ENCODE measurements around the gene LRSAM1. TPM values are rescaled to one million over a fixed set of nuclear protein-coding genes. Genes with fewer than 3 reads are reported as not detected.

Gene LRSAM1
- total and polyA plus RNA-seq, 2 of the 8 experiments (the other 6 are each of a cell fraction or from before 2014, with no cell fraction given) = 9.7 to 18.3 TPM

DNA sequence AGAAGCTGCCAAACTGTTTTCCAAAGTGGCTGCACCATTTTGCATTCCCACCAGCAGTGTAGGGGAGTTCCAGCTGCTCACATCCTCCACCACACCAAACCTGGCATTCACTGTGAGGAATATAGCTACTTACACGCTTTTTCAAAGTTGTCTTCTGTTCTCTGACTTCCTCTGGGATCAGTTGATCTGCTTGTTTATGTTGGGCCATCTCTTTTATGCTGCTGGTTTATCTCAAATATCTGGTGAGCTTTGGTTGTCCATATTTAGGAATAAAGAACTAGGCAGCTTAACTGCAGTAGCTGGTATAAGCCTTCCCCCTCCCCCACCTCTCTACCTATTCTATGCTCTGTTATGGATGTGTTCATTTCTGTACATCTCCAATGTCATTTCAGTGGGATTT lies 35.7 kb upstream of the LRSAM1 start:
- Histone ChIP-seq H3K9me3 (ENCODE audit: insufficient read depth in 2 of 2, low read depth in 1 of 2, low read length in 1 of 2) (no peaks in the 10 kb centered on the region), H3K4ac (replicated peaks; ENCODE audit: insufficient read length, low read depth, low read length) (no peak overlapping the region), H4K20me1 (replicated peaks in 1 of 2; ENCODE audit: control insufficient read depth in 1 of 2, insufficient read depth in 2 of 2, low read length in 2 of 2) (peaks cover 2 to 4% of the 10 kb centered on the region in 2 experiments), H4K5ac (ENCODE audit: insufficient read length, low read depth, low read length) (no peak overlapping the region), H2BK5ac (ENCODE audit: low read depth, low read length) (no peak overlapping the region), H3K79me1 (ENCODE audit: low read depth, low read length) (peaks cover 2% of the 10 kb centered on the region; the same call in 1 of the 2 replicates), H2BK15ac (ENCODE audit: low read length) (no peak overlapping the region), H3K23me2 (ENCODE audit: low read depth, low read length) (0 out of 2 replicates have a peak, but pooled peaks cover 2% of the 10 kb centered on the region), H3K79me2 (ENCODE audit: control insufficient read depth in 1 of 2, insufficient read depth in 2 of 2, low read length in 2 of 2) (no peaks in the 10 kb centered on the region), H3K14ac (ENCODE audit: insufficient read length) (no peak overlapping the region), H4K8ac (ENCODE audit: extremely low read depth, insufficient read depth, low read length) (no peak overlapping the region), H4K91ac (replicated peaks; ENCODE audit: insufficient read length, low read length) (no peak overlapping the region), H3K4me1 (replicated peaks in 1 of 4; ENCODE audit: control insufficient read depth in 3 of 4, insufficient read depth in 4 of 4, low read length in 3 of 4) (peaks cover 0 to 2% (median 2%) of the 10 kb centered on the region in 4 experiments; a peak in 5 of 7 replicates), H3K36me3 (ENCODE audit: control insufficient read depth in 2 of 4, insufficient read depth in 4 of 4, low read length in 3 of 4) (no peaks in the 10 kb centered on the region), H3K23ac (ENCODE audit: insufficient read length) (no peak overlapping the region), H2BK20ac (ENCODE audit: low read length) (no peak overlapping the region), H3K4me2 (ENCODE audit: insufficient read depth in 1 of 2, low read depth in 2 of 2, low read length in 2 of 2) (no peak overlapping the region), H3K56ac (replicated peaks; ENCODE audit: insufficient read length, low read depth, low read length) (no peak overlapping the region), H2AFZ (ENCODE audit: low read length) (no peak overlapping the region), H3K27me3 (replicated peaks in 1 of 4; ENCODE audit: control insufficient read depth in 3 of 4, extremely low read depth in 1 of 4, insufficient read depth in 3 of 4, low read length in 3 of 4) (no peaks in the 10 kb centered on the region), H3K4me3 (ENCODE audit: extremely low read depth in 1 of 4, insufficient read depth in 2 of 4, low read depth in 3 of 4, low read length in 4 of 4) (no peak overlapping the region), H3K27ac (ENCODE audit: low read depth, low read length) (no peak overlapping the region), H2BK120ac (replicated peaks; ENCODE audit: low read depth, low read length) (no peak overlapping the region), H3K18ac (ENCODE audit: extremely low read depth, low read length) (no peak overlapping the region), H2AK5ac (ENCODE audit: low read depth, low read length) (no peak overlapping the region), H3K9ac (replicated peaks in 1 of 4; ENCODE audit: extremely low read depth in 1 of 4, low read depth in 3 of 4, low read length in 3 of 4) (no peak overlapping the region), H2BK12ac (ENCODE audit: low read depth, low read length) (no peak overlapping the region)
- ChIA-PET POLR2A (ENCODE audit: partially characterized antibody) (interaction anchor here (1.2 to 1.9 kb wide), 4 partner anchors 8 to 29 kb away, joined by 3 to 8 read pairs (median 4); partner anchors contain the start of gene ZNF79), CTCF (ENCODE audit: partially characterized antibody) (interaction anchor here (0.7 to 1.2 kb wide), 2 partner anchors 59 to 483 kb away, joined by 3 read pairs; no protein-coding TSS in a partner anchor)
- DNase-seq (ENCODE audit: low read depth in 1 of 2, low spot score in 2 of 2) (no peak), FAIRE-seq (no peak)
- no peak for TF ChIP-seq RXRA (IDR thresholded peaks at IDR 0.05; ENCODE audit: insufficient read depth, low read depth, low read length)
- TF ChIP-seq SRF (IDR thresholded peaks at IDR 0.05; ENCODE audit: low read depth, low read length) = no peak
- TF ChIP-seq SP2 (IDR thresholded peaks at IDR 0.05; ENCODE audit: low read length) = no peak
- no peak for TF ChIP-seq TAF1 (IDR thresholded peaks at IDR 0.05; ENCODE audit: low read depth, low read length)
- no peak for TF ChIP-seq BACH1 (IDR thresholded peaks at IDR 0.05; ENCODE audit: low read length)
- no peak for TF ChIP-seq HDAC6 (IDR thresholded peaks at IDR 0.05; ENCODE audit: low read depth, low read length)
- no peak for TF ChIP-seq RFX5 (IDR thresholded peaks at IDR 0.05; ENCODE audit: borderline replicate concordance, low read depth, low read length)
- TF ChIP-seq CBX5 (IDR thresholded peaks at IDR 0.05; ENCODE audit: low read depth, low read length) = no peak
- no peak for TF ChIP-seq HDAC2 (IDR thresholded peaks at IDR 0.05; ENCODE audit: borderline replicate concordance in 1 of 2, low read depth in 2 of 2, low read length in 2 of 2)
- TF ChIP-seq SIX5 (IDR thresholded peaks at IDR 0.05; ENCODE audit: low read depth, low read length) = no peak
- TF ChIP-seq MAFK (IDR thresholded peaks at IDR 0.05; ENCODE audit: low read depth, low read length) = no peak
- TF ChIP-seq CBX8 (IDR thresholded peaks at IDR 0.05; ENCODE audit: borderline replicate concordance, low read depth, low read length) = no peak
- 94% methylated on average over 1 of the region's 1 CpG; no CpG with 5 or more reads in 1 of the 2 experiments for WGBS, 2 experiments (ENCODE audit: extremely low coverage in 1 of 2, insufficient coverage in 1 of 2, insufficient read length in 1 of 2, insufficient replicate concordance in 2 of 2, low coverage in 1 of 2, low lambda C conversion rate in 2 of 2, missing lambda C conversion rate in 1 of 2)

Data from H1 (cell line).